HG02759 (cell line): ENCODE data around the gene ABCB6.

Experiments
- ATAC-seq: cut with Tn5 transposase; IDR thresholded peaks from one replicate; pipeline ENCODE4 v1.9.1; 2021; ENCODE audit warnings: mild to moderate bottlenecking, moderate library complexity; ENCODE audit not compliant: unreplicated experiment

ABCB6 gene

GRCh38 chr2:219171231-219171651 is 47.5 kb downstream of the ABCB6 start:
- no peak for ATAC-seq

GRCh38 chr2:219169930-219170654 is 48.7 kb downstream of the ABCB6 start, which contains the start of gene SLC23A3:
TSS of gene SLC23A3 (minus strand) at chr2:219170029. CDS start at chr2:219169984, 45 bp downstream.
- ATAC-seq, result no peak

GRCh38 chr2:219168932-219169331 is 49.8 kb downstream of the ABCB6 start:
- no peak for ATAC-seq

GRCh38 chr2:219168526-219168925 is 50.2 kb downstream of the ABCB6 start:
- ATAC-seq, result no peak

- ATAC-seq, result no peak
Observed at GRCh38 chr2:219167997-219168396, 50.8 kb downstream of the ABCB6 start.

- no peak for ATAC-seq
Observed at GRCh38 chr2:219165058-219165911, 53.5 kb downstream of the ABCB6 start.

- no peak for ATAC-seq
Observed at GRCh38 chr2:219163156-219163555, 55.6 kb downstream of the ABCB6 start.

GRCh38 chr2:219161097-219161496 is 57.7 kb downstream of the ABCB6 start:
- no peak for ATAC-seq

GRCh38 chr2:219160186-219161017 is 58.4 kb downstream of the ABCB6 start, which contains the start of gene NHEJ1:
TSS of gene NHEJ1 (minus strand) at chr2:219160815. CDS start at chr2:219158362, 2,453 bp downstream.
- peak; percentile 90 for ATAC-seq
